Esophagus muscularis mucosa (tissue), 4 donors: ENCODE data around the gene TMEM81. TPM values are rescaled to one million over a fixed set of nuclear protein-coding genes. Genes with fewer than 3 reads are reported as not detected.

Experiments used
- DNase-seq: peaks from one replicate; pipeline ENCODE4 v3.0.0-alpha.2; 2017; ENCODE audit errors: extremely low spot score
- H3K27ac ChIP-seq, 4 donors: fragments of 200-600 bp; sonication (generic); replicated peaks in 1 of 4; 1 replicate in 3 of 4; 2 replicates in 1 of 4; pipeline ENCODE4 v1.5.1; 2016 to 2019; ENCODE audit warnings: mild to moderate bottlenecking in 1 of 4
- H3K27me3 ChIP-seq, 4 donors: fragments of 200-600 bp; sonication (generic); one replicate each; pipeline versions ENCODE4 v1.5.1 to v1.6.0; 2016 to 2019
- H3K36me3 ChIP-seq, 4 donors: fragments of 200-600 bp; sonication (generic); one replicate each; pipeline ENCODE4 v1.5.1; 2016 to 2019
- H3K4me1 ChIP-seq, 4 donors: fragments of 200-600 bp; sonication (generic); one replicate each; pipeline ENCODE4 v1.5.1; 2016 to 2019
- H3K4me3 ChIP-seq, 4 donors: fragments of 200-600 bp; sonication (generic); 1 replicate in 2 of 4; 2 replicates in 2 of 4; pipeline ENCODE4 v1.5.1; 2016 to 2019; ENCODE audit warnings: mild to moderate bottlenecking in 4 of 4, moderate library complexity in 1 of 4
- H3K9me3 ChIP-seq, 4 donors: fragments of 200-600 bp; sonication (generic); 1 replicate in 3 of 4; 2 replicates in 1 of 4; pipeline ENCODE4 v1.5.1; 2016 to 2019
- CTCF ChIP-seq, 3 experiments: fragments of 200-600 bp in 2 of 3; fragments of 450-650 bp in 1 of 3; sonication (generic) in 2 of 3; IDR thresholded peaks; one replicate each; pipeline ENCODE4 v1.5.1; 2017 to 2019; ENCODE audit warnings: antibody characterized with exemption in 3 of 3, mild to moderate bottlenecking in 2 of 3, moderate library complexity in 1 of 3
- EP300 ChIP-seq: sonication (generic); formaldehyde crosslinking; IDR thresholded peaks from one replicate; pipeline ENCODE4 v1.6.1; 2017; ENCODE audit warnings: antibody characterized with exemption
- POLR2A ChIP-seq: fragments of 450-650 bp; IDR thresholded peaks from one replicate; pipeline ENCODE4 v1.6.1; 2017; ENCODE audit warnings: antibody characterized with exemption, moderate library complexity, mild to moderate bottlenecking, low read depth
- POLR2AphosphoS5 ChIP-seq, 2 donors: sonication (generic); formaldehyde crosslinking; IDR thresholded peaks; one replicate each; pipeline ENCODE4 v1.6.1; 2017; ENCODE audit warnings: antibody characterized with exemption in 2 of 2
- WGBS: methylation state at CpG from one replicate; pipeline ENCODE4 v1.1.5; 2018; 5-methylcytosine and 5-hydroxymethylcytosine counted together
- intact Hi-C: fragments of 100-400 bp; cut with DNase I; formaldehyde crosslinking; loops from one replicate; pipeline ENCODE4 v1.15.1; 2023
- total RNA-seq, 4 donors: library from RNA; depleted of rRNA; stranded (reverse); fragments of >200 nt; gene quantifications; one replicate each; pipeline versions ENCODE4 v1.1.0 to v1.2.1, GENCODE V29; 2016

The TMEM81 gene
- total RNA-seq, 4 donors from 2014 or later, result 0.99 to 2.1 (median 1.2) TPM

DNA sequence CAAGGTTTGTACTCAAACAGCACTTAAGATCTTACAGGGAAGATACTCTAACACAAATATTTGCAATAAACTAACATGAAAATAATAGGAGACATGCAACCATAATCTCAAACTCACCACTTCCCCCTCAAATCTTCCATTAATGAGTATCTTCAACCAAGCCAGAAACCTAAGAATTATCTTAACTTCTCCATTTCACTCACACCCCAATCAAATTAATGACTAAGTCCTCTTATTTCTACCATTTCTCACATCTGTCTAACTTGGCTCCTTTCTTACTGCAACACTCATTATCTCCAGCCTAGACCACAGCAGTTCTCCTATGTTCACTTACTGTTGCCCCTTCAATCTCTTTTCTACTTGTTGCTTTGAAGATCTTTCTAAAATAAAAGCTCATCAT lies 27.1 kb upstream of the TMEM81 start:
- no peak for DNase-seq
- Histone ChIP-seq H3K27me3 (no peaks in the 10 kb centered on the region), H3K36me3 (peaks cover 22 to 96% (median 60%) of the 10 kb centered on the region in 4 donors), H3K4me1 (no peaks in the 10 kb centered on the region), H3K27ac (no peak overlapping the region), H3K4me3 (no peak overlapping the region), H3K9me3 (no peaks in the 10 kb centered on the region)
- intact Hi-C loops, result no loop called here
- no peak for TF ChIP-seq EP300
- no peak for TF ChIP-seq CTCF (IDR thresholded peaks at IDR 0.05)
- TF ChIP-seq POLR2A, result no peak
- no peak for TF ChIP-seq POLR2AphosphoS5 (IDR thresholded peaks at IDR 0.05)

- Histone ChIP-seq H3K27me3 (no peaks in the 10 kb centered on the region), H3K27ac (no peak overlapping the region), H3K4me3 (no peak overlapping the region), H3K36me3 (peaks cover 23 to 96% (median 70%) of the 10 kb centered on the region in 4 donors), H3K9me3 (no peaks in the 10 kb centered on the region), H3K4me1 (no peaks in the 10 kb centered on the region)
- no peak for DNase-seq
- intact Hi-C loops, result no loop called here
- 95% methylated on average over 5 of the region's 5 CpGs for WGBS
- TF ChIP-seq POLR2A (no peak), POLR2AphosphoS5 (IDR thresholded peaks at IDR 0.05) (no peak), CTCF (IDR thresholded peaks at IDR 0.05) (no peak), EP300 (no peak)
Observed at GRCh38 chr1:205109711-205110110, 25.5 kb upstream of the TMEM81 start.

DNA sequence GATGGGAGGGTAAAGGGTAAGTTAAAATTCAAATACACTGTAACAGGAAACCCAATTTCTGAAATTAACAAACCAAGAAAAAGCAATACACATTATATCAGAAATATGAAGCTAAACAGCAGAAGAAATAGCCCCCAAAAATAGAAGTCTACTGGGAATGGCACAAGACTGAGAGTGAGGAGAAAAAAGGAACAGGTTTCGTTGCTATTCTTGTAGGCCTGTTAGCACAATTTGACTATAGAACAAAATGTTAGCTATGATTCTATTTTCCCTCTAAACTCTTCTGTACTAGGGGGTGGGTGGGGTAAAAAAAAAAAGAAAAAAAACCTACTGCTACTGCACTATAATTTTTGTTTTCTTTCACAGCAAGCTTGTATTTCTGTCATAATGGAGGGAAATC lies 25.0 kb upstream of the TMEM81 start:
- Histone ChIP-seq H3K4me1 (no peaks in the 10 kb centered on the region), H3K9me3 (no peaks in the 10 kb centered on the region), H3K36me3 (peaks cover 23 to 96% (median 70%) of the 10 kb centered on the region in 4 donors), H3K27ac (no peak overlapping the region), H3K4me3 (no peak overlapping the region), H3K27me3 (no peaks in the 10 kb centered on the region)
- 91% methylated on average over 1 of the region's 1 CpG for WGBS
- intact Hi-C loops, result no loop called here
- DNase-seq, result no peak
- TF ChIP-seq POLR2AphosphoS5 (IDR thresholded peaks at IDR 0.05) (no peak), EP300 (no peak), POLR2A (no peak), CTCF (IDR thresholded peaks at IDR 0.05) (no peak)

DNA sequence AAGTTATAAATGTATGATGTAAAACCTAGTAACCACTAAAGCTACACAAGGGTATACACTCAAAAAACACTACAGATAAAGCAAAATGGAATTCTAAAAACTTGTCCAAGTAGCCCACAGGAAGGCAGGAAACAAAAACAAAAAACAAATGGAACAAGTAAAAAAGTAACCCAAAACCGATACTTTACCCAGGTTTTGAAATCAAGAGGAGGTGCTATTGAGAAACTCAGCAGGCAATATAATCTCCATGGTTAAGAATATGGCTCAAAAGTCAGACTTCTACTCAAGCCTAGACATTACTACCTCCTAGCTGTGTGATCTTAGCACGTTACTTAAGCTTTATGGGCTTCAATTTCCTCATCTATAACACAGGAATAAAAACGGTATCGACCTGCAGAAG lies 24.2 kb upstream of the TMEM81 start:
- TF ChIP-seq POLR2A (no peak), EP300 (no peak), POLR2AphosphoS5 (IDR thresholded peaks at IDR 0.05) (no peak), CTCF (IDR thresholded peaks at IDR 0.05) (no peak)
- Histone ChIP-seq H3K27me3 (no peaks in the 10 kb centered on the region), H3K36me3 (peaks cover 31 to 96% (median 70%) of the 10 kb centered on the region in 4 donors), H3K4me1 (no peaks in the 10 kb centered on the region), H3K4me3 (no peak overlapping the region), H3K27ac (no peak overlapping the region), H3K9me3 (no peaks in the 10 kb centered on the region)
- intact Hi-C loops, result no loop called here
- WGBS, result 80% methylated on average over 4 of the region's 4 CpGs
- DNase-seq, result no peak

- TF ChIP-seq CTCF (IDR thresholded peaks at IDR 0.05) (no peak), EP300 (no peak), POLR2AphosphoS5 (IDR thresholded peaks at IDR 0.05) (no peak), POLR2A (no peak)
- Histone ChIP-seq H3K27me3 (no peaks in the 10 kb centered on the region), H3K27ac (no peak overlapping the region), H3K9me3 (no peaks in the 10 kb centered on the region), H3K4me1 (no peaks in the 10 kb centered on the region), H3K4me3 (no peak overlapping the region), H3K36me3 (peaks cover 41 to 96% (median 72%) of the 10 kb centered on the region in 4 donors)
- 96% methylated on average over 4 of the region's 4 CpGs for WGBS
- no peak for DNase-seq
- intact Hi-C loops, result no loop called here
Observed at GRCh38 chr1:205107327-205107726, 23.1 kb upstream of the TMEM81 start.
